Medulla oblongata (tissue), 1 donor: ENCODE results near the gene MYRIP.
"Not testable (repeated sequence)": the region's sequence is repeated elsewhere in the genome, so short reads cannot be mapped to it uniquely, and the experiment has no call there.

ENCODE experiments used
- DNase-seq: peaks from one replicate; pipeline ENCODE4 v3.0.0-alpha.2; 2015; ENCODE audit errors: extremely low spot score

MYRIP gene

DNA sequence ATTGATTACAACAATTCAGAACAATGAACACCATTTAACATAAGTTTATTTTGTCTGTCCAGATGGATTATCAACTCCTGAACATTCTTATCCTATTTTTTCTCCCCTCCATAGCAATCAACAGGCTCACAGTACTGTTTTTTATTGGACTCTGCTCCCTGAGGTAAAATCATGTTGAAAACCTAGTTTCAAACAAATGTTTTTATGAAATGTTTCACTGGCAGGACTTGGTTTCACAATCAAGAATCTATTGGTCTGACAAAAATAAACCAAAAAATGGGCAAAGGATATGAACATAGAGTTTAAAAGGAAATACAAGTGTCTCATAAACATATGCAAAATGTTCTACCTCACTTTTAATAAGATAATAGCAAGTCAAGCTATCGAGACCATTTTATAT, 2.6 kb upstream of the MYRIP start:
- DNase-seq: no peak

DNA sequence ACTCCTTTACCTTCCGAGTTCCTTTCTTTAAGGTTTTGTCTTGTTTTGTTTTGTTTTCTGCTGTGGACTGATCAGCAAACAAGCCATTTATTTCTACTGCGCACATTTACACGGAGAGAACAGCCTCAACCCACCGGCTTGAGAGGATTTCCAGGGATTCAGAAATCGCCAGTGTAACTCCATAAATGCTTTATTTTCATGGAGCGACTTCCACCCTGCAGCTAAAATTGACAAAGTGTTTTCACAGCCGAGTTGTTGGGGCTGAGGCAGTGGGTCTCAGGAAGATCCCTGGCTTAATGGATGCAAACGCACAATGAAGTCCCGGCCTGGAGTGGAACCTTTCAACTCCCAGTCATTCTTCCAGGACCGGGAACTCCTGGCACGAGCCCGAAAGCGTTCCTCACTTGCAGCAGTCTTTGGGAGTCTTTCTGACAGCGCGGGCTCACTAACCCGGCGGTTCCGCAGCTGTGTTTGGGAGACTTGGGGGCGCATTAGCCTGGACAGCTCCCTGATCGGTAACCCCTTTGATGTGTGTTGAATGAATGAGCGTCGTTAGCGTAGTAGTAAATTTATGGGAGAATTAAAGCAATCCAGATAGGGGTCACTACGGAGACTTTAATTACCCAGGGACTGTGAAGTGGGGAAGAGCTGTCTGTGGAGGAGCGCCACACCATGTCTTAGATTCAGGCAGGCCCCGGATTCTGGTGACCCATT, 785 bp upstream of the MYRIP start:
- peak; percentile 32 for DNase-seq

- DNase-seq: no peak
Measured at GRCh38 chr3:39809995-39810595, 686 bp downstream of the MYRIP start.

DNA sequence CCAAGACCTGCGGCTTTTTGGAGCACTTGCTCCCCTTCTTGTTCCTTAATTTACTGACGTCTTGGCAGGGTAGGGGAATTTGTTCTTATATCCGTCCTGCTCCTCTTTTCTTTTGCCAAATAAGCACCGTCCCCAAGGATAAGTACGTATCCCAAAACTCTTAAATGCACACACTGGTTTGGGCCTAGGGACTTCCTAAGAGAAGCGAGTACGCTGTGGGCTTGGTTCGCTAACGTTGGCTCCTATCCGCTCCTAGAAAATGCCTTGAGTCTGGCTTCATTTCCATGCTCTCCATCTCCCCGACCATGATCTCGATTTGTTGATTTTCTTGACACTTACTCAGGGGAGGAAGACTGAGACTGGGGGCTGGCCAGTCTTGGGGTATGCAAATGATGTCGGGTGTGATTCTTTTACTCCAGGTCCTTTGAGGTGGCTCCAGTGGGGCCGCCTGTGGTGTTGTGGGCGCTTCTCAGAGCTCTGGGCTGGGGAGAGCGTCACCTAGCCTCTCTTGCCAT, 1.3 kb downstream of the MYRIP start:
- no peak for DNase-seq

DNA sequence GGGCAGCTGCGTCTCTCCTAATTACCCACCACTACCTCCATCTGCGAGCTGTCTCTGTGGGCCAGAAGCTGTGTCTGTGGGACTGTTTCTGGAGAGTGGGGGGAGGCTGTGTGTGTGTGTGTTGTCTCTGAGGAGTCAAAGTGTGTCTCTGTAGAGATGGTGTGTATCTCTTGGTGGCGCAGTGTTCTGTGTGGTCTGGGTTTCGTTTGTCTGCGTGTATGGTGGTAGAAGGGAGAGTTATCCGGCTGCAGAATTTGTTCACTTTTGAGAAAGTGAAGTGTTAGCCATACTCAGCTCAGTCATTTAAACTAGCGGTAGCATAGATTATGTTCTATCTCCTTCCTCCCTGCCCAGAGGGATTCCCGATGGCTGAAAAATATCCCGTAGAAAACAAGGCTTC, 2.2 kb downstream of the MYRIP start:
- no peak for DNase-seq

GRCh38 chr3:39812537-39812936, 3.1 kb downstream of the MYRIP start:
- no peak for DNase-seq

DNA sequence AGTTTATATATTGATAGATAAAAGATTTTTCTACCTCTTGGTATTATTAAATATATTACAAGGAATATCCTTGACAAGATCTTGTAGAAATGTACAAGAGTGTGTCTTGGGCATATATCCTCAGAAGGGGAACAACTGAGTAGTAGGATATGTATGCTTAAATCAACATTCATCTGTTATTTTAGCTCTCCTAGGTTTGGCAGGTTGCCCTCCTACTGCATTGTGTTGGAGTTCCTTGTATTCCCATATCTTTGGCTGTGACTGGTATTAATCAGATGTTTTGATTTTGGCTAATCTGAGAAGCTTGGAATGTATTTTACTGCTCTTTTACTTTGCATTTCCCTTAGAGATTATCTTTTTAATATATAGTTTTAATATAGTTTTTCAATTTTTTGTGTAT, 4.6 kb downstream of the MYRIP start:
- DNase-seq: no peak

- DNase-seq: no peak
Measured at GRCh38 chr3:39819899-39820298, 10.5 kb downstream of the MYRIP start.

DNA sequence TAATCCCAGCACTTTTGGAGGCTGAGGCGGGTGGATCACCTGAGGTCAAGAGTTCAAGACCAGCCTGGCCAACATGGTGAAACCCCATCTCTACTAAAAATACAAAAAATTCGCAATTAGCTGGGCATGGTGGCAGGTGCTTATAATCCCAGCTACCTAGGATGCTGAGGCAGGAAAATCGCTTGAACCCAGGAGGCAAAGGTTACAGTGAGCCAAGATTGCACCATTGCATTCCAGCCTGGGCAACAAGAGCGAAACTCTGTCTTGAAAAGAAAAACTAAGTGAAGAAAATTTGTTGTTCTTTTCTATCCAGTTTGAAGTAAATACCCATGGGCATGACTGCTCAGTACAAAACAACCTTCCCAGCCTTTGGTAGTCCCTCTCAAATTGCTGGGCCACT, 24.4 kb downstream of the MYRIP start:
- not testable (repeated sequence) for DNase-seq

DNA sequence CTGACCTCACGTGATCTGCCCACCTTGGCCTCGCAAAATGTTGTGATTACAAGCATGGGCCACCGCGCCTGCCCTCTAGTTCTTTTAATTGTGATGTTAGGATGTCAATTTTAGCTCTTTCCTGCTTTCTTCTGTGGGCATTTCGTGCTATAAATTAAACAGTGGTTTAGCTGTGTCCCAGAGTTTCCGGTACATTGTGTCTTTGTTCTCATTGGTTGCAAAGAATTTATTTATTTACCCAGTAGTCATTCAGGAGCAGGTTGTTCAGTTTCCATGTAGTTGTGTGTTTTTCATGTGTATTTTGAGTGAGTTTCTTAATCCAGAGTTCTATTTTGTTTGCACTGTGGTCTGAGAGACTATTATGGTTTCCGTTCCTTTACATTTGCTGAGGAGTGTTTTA, 30.1 kb downstream of the MYRIP start:
- no peak for DNase-seq

GRCh38 chr3:39843440-39843839, 34.0 kb downstream of the MYRIP start:
- DNase-seq: no peak

- no peak for DNase-seq
Measured at GRCh38 chr3:39848365-39848764, 39.0 kb downstream of the MYRIP start.

GRCh38 chr3:39849992-39850715, 40.7 kb downstream of the MYRIP start:
- no peak for DNase-seq

DNA sequence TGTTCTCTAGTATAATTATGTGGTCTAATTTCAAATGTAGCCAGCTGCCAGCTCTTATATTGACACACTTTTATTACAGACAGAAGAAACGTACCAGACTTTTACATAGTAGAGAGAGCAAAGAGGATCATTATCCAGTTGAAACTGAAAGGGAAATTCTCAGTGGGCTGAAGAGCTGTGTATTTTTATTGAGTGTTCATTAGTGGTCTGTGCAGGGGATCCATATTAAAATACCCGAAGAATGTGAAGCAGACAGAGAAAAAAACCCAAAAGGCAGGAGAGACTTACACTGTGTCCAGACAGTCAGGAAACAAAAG, 41.3 kb downstream of the MYRIP start:
- DNase-seq: no peak

GRCh38 chr3:39855517-39855916, 46.1 kb downstream of the MYRIP start:
- DNase-seq: no peak

GRCh38 chr3:39869890-39870289, 60.5 kb downstream of the MYRIP start:
- DNase-seq: no peak

DNA sequence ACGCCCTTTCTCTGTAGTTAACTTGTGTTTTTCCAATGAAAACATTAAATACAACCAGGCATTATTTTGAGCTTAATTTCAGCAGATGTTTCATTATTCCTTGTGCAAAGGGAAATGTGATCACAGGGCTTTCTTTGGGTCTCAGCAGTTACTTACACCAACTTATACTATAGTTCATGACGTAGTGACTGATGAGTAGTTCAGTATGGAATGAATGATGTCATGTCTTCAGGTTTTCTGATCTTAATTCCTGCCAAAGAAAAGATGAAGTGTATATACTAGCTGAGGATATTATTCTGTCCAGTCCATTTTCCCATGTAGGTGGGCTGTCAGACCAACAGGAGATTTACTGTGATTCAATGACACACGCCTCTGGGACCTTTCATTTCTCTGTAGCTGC, 61.3 kb downstream of the MYRIP start:
- no peak for DNase-seq

DNA sequence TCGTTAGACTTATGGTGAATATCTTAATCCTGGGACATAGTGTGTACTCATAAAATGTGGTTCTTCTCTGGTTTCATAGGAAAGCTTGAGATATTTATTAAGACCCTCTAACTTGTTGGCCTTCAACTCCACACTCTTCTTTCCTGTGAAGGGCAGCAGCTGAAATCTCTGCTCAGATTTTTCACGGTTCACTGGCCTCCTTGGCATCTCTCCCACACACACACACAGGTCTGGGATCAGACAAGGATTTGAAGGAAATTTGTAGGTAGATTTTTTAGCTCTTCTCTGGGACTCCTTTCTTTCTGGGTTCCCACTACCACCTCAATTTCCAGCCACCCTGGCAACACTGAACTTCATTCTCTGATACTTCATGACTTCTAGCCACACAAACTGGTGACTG, 70.2 kb downstream of the MYRIP start:
- DNase-seq: no peak

GRCh38 chr3:39882111-39882510, 72.7 kb downstream of the MYRIP start:
- DNase-seq: no peak

DNA sequence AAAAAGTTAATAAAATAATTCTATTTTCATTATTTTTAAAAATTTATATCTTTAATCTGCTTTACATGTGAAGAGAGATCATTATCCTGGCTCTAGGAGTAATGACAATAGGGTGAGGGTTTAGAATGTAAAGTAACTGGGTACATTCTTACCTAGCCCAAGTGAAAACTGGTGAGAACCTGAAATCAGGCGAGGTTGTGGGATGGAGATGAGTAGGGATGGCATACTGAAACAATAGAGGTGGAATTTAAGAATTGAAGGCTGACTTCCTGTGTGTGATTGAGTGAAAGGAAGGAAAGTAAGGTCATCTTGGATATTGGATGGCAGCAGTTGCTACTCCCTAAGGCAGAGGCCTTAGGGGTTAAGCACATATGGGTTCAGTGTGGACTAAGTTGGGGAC, 82.7 kb downstream of the MYRIP start:
- DNase-seq: no peak

DNA sequence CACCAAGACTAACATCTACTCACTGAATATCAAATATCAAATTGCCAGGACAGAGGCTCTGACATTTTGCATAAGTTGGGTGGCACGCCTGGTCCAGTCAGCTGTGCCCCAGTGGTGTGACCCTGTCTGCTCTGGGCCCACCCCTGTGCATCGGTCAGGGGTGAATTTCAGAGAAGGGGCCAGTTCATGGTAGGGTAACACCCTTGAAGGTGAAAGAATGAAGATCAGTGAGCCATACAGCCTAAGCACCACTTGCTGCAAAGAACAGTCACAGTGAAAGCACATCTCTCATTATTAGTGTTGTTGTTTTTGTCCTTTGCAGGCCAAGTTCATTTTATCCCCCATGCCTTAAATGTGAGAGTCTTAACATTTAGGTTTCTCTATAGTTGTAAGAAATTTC, 86.8 kb downstream of the MYRIP start:
- DNase-seq: no peak

- DNase-seq: no peak
Measured at GRCh38 chr3:39900462-39901002, 91.1 kb downstream of the MYRIP start.

DNA sequence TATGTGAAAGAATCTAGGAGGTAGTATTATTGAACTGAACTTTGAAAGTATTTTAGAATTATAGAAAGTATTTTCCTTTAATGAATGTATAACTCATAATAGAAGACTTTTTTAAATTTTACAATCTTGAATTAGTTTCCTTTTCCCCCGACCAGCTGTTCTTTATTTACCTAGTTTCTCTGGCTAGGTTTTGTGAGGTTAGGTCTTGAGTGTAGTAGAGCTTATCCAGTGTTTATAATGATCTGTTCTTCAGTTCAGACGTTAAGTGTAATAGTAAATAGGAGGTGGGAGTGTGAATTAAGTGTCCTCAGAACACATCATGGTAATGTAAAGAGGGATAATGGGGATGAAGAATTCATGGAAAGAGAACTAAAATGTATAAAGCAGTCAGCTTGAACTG, 93.8 kb downstream of the MYRIP start:
- DNase-seq: no peak
